ENCODE measurements around the gene PSTPIP1.

GRCh38 chr15:76983590-76984375 lies 11.1 kb upstream of the PSTPIP1 start:
- no peak for TF ChIP-seq CTCF (IDR thresholded peaks at IDR 0.05)
- no peak for TF ChIP-seq ZFX (IDR thresholded peaks at IDR 0.05; ENCODE audit: borderline replicate concordance)
